ENCODE data around the gene MCCC1. TPM values are rescaled to one million over a fixed set of nuclear protein-coding genes. Genes with fewer than 3 reads are reported as not detected.
"Not testable (repeated sequence)": the region's sequence is repeated elsewhere in the genome, so short reads cannot be mapped to it uniquely, and the experiment has no call there.

MCCC1 gene
- total RNA-seq, 1 donor from 2014 or later: 26.0 TPM

GRCh38 chr3:183069086-183069485 is 30.2 kb downstream of the MCCC1 start:
- TF ChIP-seq CTCF (conservative IDR thresholded peaks at IDR 0.05; ENCODE audit: low read depth, low read length): no peak
- H3K4me3 ChIP-seq (ENCODE audit: low read depth, low read length): no peak overlapping the region
- no peak for DNase-seq (ENCODE audit: low read depth)

- H3K4me3 ChIP-seq (ENCODE audit: low read depth, low read length); DNase-seq (ENCODE audit: low read depth): not testable (repeated sequence)
Observed at GRCh38 chr3:183066891-183067290, 32.4 kb downstream of the MCCC1 start.

- H3K4me3 ChIP-seq (ENCODE audit: low read depth, low read length): no peak overlapping the region
- DNase-seq (ENCODE audit: low read depth): no peak
- no peak for TF ChIP-seq CTCF (conservative IDR thresholded peaks at IDR 0.05; ENCODE audit: low read depth, low read length)
Observed at GRCh38 chr3:183064475-183064874, 34.8 kb downstream of the MCCC1 start.

- DNase-seq (ENCODE audit: low read depth): no peak
- TF ChIP-seq CTCF (conservative IDR thresholded peaks at IDR 0.05; ENCODE audit: low read depth, low read length): no peak
- H3K4me3 ChIP-seq (ENCODE audit: low read depth, low read length): no peak overlapping the region
Observed at GRCh38 chr3:183061391-183062172, 37.7 kb downstream of the MCCC1 start.

- no peak for DNase-seq (ENCODE audit: low read depth)
- H3K4me3 ChIP-seq (ENCODE audit: low read depth, low read length): no peak overlapping the region
- no peak for TF ChIP-seq CTCF (conservative IDR thresholded peaks at IDR 0.05; ENCODE audit: low read depth, low read length)
Observed at GRCh38 chr3:183058351-183058750, 40.9 kb downstream of the MCCC1 start.

- no peak for TF ChIP-seq CTCF (conservative IDR thresholded peaks at IDR 0.05; ENCODE audit: low read depth, low read length)
Observed at GRCh38 chr3:183050706-183051105, 48.6 kb downstream of the MCCC1 start.

GRCh38 chr3:183046883-183047282 is 52.4 kb downstream of the MCCC1 start:
- H3K4me3 ChIP-seq (ENCODE audit: low read depth, low read length): no peak overlapping the region
- DNase-seq (ENCODE audit: low read depth): no peak
- no peak for TF ChIP-seq CTCF (conservative IDR thresholded peaks at IDR 0.05; ENCODE audit: low read depth, low read length)

More at GRCh38 chr3:183050706-183051105, 48.6 kb downstream of the MCCC1 start:
- DNase-seq (ENCODE audit: low read depth): no peak
- no peak overlapping the region for H3K4me3 ChIP-seq (ENCODE audit: low read depth, low read length)
